HG03520 (cell line): Measurements from ENCODE around the gene TSPYL4.

Experiments
- ATAC-seq: cut with Tn5 transposase; IDR thresholded peaks from one replicate; pipeline ENCODE4 v1.9.1; 2021; ENCODE audit warnings: mild to moderate bottlenecking, moderate library complexity; ENCODE audit not compliant: unreplicated experiment

Gene TSPYL4

DNA sequence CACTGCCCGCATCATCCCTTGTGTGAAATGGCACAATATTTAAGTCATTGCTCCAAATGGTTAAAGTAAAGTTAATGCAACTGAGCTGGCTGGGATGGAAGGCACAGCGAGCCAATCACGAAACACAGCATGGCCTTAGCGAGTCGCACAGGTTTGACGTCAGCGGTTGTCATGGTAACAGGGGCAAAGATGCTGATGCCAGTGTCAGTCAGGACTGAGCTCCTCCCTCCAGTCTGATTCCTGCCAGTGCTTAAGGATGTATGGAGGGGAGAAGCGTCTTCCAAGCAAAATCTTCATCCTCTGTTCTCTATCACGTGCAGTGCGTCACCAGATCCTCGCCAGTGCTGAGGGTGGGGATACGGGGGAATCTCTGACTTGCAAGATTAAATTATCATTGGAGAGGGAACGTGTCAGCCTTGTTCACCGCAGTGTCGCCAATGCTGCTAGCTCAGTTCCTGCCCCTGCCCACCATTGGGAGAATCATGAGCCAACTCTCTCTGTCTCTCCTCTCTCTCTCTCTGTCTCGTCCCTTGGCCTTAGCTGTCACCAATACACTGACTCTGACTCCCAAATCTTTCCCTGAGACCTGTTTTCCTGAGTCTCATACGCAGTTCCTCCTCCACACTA lies 24.5 kb downstream of the TSPYL4 start:
- no peak for ATAC-seq

GRCh38 chr6:116223355-116223754 lies 30.5 kb downstream of the TSPYL4 start:
- no peak for ATAC-seq

DNA sequence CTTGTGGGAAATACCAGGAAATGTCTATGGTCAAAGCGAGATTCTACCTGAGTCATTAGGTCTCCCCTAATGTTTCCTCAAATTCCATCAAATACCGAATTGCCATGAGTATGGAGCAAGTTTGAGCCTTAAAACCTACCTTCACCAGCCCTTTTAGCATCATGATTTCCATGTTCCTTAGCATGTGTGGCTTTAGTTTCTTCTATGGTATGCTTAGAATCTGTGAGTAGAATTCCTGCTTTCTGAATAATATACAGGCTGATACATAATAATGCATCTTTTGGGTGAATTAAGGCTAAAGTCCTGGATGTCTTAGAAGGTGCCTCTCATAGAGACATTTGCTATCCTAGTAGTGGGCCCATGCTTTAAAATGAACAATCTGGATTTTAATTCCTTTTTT lies 32.0 kb downstream of the TSPYL4 start:
- ATAC-seq: no peak

GRCh38 chr6:116221067-116221466 lies 32.8 kb downstream of the TSPYL4 start:
- no peak for ATAC-seq

GRCh38 chr6:116218866-116219265 lies 35.0 kb downstream of the TSPYL4 start:
- ATAC-seq: no peak

DNA sequence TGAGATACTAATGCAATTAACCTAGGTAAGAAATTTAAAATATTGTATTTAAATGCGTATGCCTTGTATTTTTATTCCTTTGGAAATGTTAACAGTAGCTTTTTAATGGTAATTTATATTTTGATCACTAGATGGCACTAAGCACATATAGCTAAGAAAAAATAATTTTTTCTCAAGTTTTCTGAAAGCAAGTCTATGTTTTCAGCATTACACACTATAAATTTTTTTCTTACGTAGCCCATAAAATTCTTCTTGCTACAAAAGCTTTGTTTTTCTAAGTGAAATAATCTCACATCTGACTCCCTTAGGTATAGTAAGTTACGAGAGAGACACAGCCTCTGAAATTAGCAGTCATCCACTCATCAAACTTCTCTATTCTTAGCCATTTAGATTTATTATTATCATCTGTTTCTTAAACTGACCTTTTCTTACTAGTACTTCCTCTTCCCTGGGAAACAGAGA lies 35.7 kb downstream of the TSPYL4 start:
- no peak for ATAC-seq

DNA sequence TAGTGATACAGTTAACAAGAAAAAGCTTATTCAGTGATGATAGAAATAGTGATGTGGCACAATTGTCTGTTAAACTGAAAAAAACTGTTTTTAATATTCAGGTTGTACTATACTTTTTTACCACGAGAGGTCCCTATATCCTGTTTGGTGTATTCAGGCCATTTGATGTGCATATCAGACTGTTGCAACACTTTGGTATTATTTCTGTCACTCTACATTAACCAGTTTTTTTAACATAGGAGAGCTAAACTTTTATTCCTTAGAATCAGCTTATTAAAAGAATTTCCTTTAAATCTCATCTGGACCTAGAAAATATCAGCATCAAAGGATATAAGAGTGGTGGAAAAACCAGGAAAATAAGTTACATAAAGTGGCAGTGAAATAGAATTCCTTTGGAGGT lies 36.8 kb downstream of the TSPYL4 start:
- no peak for ATAC-seq

DNA sequence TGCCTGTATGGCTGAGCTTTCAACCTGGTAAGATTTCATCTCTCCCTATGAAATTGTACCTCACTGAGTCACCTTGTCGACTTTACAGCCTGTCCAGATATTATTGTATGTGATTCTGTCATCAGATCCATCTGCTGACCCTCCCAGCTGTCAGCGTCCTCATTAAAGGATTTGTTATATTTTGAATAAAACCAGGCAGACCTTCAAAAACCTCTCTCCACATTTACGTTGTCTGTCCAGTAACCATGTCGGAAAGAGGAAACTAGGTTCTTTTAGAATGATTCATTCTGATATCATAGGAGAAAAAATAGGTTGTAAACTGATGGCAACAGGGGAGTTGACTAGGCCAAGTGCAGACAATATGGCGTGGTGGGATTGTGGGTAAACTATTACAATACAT lies 38.5 kb downstream of the TSPYL4 start:
- no peak for ATAC-seq

DNA sequence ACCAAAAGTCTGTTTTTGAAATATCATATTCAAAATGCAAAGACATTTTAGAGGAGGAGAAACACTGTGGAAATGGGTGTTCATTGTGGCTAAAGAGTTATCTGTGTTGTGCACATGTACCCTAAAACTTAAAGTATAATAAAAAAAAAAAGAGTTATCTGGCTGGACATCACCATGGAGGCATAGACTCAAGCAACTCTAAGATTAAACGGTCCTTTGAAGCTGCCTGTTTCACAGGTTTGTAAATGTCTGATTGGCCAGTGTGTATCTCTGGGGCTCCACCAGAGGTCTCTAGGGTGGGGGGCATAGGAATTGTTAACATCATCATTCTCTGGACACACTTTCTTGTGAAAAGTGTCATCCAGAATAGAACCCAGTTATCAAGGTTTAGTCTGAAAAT lies 39.2 kb downstream of the TSPYL4 start:
- no peak for ATAC-seq

- ATAC-seq: no peak
These were observed 43.0 kb downstream of the TSPYL4 start for GRCh38 chr6:116210750-116211425.

DNA sequence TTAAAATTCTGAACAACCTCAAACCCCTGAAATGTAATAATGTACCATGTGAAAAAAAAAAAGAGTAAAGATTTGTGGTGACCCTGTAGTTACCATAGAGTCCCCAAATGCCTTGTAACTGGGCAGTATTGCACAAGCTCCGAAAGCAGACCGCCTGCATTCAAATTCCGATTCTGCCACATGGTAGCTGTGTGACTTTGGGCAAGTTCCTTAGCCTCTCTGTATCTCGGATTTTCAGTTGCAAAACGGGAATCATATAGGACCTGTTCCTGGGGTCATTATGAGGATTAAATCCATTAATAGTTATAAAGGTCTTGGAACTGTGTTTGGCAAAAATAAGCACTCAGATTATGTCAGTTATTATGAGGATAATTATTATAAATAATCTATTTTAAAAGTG lies 43.6 kb downstream of the TSPYL4 start:
- no peak for ATAC-seq

DNA sequence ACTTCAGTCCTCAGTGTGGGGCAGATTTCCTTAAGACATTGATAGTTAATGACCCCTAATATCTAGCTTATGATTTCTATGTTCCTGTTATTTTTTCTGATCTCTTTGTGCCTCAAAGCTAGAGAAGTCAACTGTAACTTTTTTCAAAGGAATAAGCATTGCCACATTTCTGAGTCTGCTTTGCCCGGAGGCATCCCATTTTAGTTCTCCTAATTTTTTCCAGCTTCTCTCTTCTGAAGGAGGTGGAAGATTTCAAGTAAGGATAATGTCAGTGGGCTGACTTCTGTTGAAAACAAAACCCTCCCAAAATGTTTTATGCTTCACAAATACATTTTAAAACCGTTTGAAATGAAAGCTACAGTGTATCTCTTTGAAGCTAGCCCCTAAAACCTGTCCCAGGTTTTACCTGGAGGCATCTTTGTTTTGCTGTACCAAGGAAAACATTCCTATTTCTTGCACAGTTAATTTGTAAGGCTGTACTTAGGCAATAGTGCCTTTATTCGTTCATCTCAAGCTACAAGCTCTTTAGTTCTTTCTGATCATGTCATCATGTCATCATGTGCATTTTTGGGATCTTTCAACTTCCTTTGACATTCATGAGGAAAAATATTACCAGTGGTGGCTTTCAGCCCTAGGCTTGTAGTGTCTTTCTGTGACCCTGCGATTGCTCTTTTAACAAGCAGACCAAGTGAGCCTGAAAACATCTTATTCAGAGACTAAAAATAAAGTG lies 45.7 kb downstream of the TSPYL4 start:
- ATAC-seq: no peak

- no peak for ATAC-seq
These were observed 47.5 kb downstream of the TSPYL4 start for GRCh38 chr6:116206231-116206903.

DNA sequence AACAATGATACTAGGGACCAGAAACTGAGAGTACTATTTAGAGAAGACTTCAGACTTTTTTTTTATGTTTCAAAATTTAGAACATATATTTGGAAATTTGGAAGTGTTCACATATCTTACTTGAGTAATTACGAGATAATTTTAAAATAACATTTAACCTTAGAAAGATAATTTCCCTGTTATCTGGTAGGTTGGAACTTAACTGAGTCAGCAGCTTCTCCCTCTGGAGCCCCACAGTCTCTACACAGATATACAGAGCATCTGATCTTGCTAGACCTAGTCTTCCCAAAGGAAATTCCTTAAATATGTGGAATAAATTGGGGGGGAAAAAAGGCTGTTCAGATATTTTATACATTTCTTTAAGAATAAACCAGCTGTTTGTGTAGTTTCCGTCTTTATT lies 48.6 kb downstream of the TSPYL4 start:
- ATAC-seq: no peak

GRCh38 chr6:116201538-116201937 lies 52.3 kb downstream of the TSPYL4 start:
- no peak for ATAC-seq

GRCh38 chr6:116200619-116201249 lies 53.1 kb downstream of the TSPYL4 start:
- no peak for ATAC-seq
